SU-DHL-6 (cell line): ENCODE data around the gene NKAP.

ENCODE experiments used
- CTCF ChIP-seq: fragments of 200-600 bp; sonication (generic); IDR thresholded peaks from one replicate; pipeline ENCODE4 v1.5.1; 2017; ENCODE audit warnings: antibody characterized with exemption, mild to moderate bottlenecking, low read length, moderate library complexity; ENCODE audit not compliant: insufficient read depth, poor library complexity, severe bottlenecking
- EZH2phosphoT487 ChIP-seq: fragments of 200-600 bp; sonication (generic), shearing (Covaris generic); conservative IDR thresholded peaks from 2 replicates; pipeline ENCODE4 v1.6.1; 2018; ENCODE audit warnings: mild to moderate bottlenecking, antibody characterized with exemption, low read length, moderate library complexity, mixed read lengths

- TF ChIP-seq CTCF = no peak
- no peak for TF ChIP-seq EZH2phosphoT487
These were observed 41.1 kb upstream of the NKAP start for GRCh38 chrX:119984652-119985051.
